Stimulated activated memory B cell treated with anti-CD40 and anti-IgM and Interleukin-4, amounts not matched to agents 10 μg/mL and 1 μg/mL and 100 μg/mL, for 72 hours (primary cell): ENCODE results near the gene MN1.

ENCODE experiments used
- ATAC-seq: fragments of 150-1000 bp; cut with Tn5 transposase; 2 replicates; pipeline ENCODE4 v1.10.0; 2021
- H3K27ac Mint-ChIP-seq: one replicate; pipeline ENCODE4 v1.8.0; 2022; ENCODE audit warnings: mild to moderate bottlenecking, mixed read lengths
- H3K27me3 Mint-ChIP-seq: one replicate; pipeline ENCODE4 v1.8.0; 2022; ENCODE audit warnings: mixed read lengths
- H3K36me3 Mint-ChIP-seq: one replicate; pipeline ENCODE4 v1.8.0; 2022; ENCODE audit warnings: mixed read lengths
- H3K4me1 Mint-ChIP-seq: one replicate; pipeline ENCODE4 v1.8.0; 2022; ENCODE audit warnings: mixed read lengths
- H3K4me3 Mint-ChIP-seq: one replicate; pipeline ENCODE4 v1.8.0; 2022; ENCODE audit warnings: mild to moderate bottlenecking, moderate library complexity, mixed read lengths
- H3K9me3 Mint-ChIP-seq: one replicate; pipeline ENCODE4 v1.8.0; 2022; ENCODE audit warnings: mixed read lengths

The MN1 gene

GRCh38 chr22:27771637-27772036 lies 29.9 kb downstream of the MN1 start:
- no peaks in the 10 kb centered on the region for H3K4me1 Mint-ChIP-seq
- H3K27me3 Mint-ChIP-seq: peaks cover 46% of the 10 kb centered on the region
- H3K36me3 Mint-ChIP-seq: no peaks in the 10 kb centered on the region
- peaks cover 3% of the 10 kb centered on the region for H3K9me3 Mint-ChIP-seq
- H3K27ac Mint-ChIP-seq: no peak overlapping the region
- ATAC-seq: no peak
- H3K4me3 Mint-ChIP-seq: no peak overlapping the region

GRCh38 chr22:27769012-27769411 lies 32.5 kb downstream of the MN1 start:
- Mint-ChIP-seq H3K4me1 (no peaks in the 10 kb centered on the region), H3K27ac (no peak overlapping the region), H3K36me3 (no peaks in the 10 kb centered on the region), H3K27me3 (peaks cover 31% of the 10 kb centered on the region), H3K4me3 (no peak overlapping the region), H3K9me3 (peaks cover 3% of the 10 kb centered on the region)
- ATAC-seq: no peak

GRCh38 chr22:27768027-27768653 lies 33.4 kb downstream of the MN1 start:
- no peak for ATAC-seq
- Mint-ChIP-seq H3K27ac (no peak overlapping the region), H3K36me3 (no peaks in the 10 kb centered on the region), H3K27me3 (peaks cover 24% of the 10 kb centered on the region), H3K4me1 (no peaks in the 10 kb centered on the region), H3K9me3 (peaks cover 3% of the 10 kb centered on the region), H3K4me3 (no peak overlapping the region)

- peaks cover 3% of the 10 kb centered on the region for H3K9me3 Mint-ChIP-seq
- no peak for ATAC-seq
- H3K4me1 Mint-ChIP-seq: no peaks in the 10 kb centered on the region
- no peak overlapping the region for H3K4me3 Mint-ChIP-seq
- H3K36me3 Mint-ChIP-seq: no peaks in the 10 kb centered on the region
- H3K27ac Mint-ChIP-seq: no peak overlapping the region
- peaks cover 29% of the 10 kb centered on the region for H3K27me3 Mint-ChIP-seq
Measured at GRCh38 chr22:27766679-27767078, 34.9 kb downstream of the MN1 start.

GRCh38 chr22:27765706-27766291 lies 35.8 kb downstream of the MN1 start:
- Mint-ChIP-seq H3K4me1 (no peaks in the 10 kb centered on the region), H3K36me3 (no peaks in the 10 kb centered on the region), H3K4me3 (no peak overlapping the region), H3K9me3 (peaks cover 3% of the 10 kb centered on the region), H3K27ac (no peak overlapping the region), H3K27me3 (peaks cover 38% of the 10 kb centered on the region)
- ATAC-seq: no peak

- Mint-ChIP-seq H3K27me3 (peaks cover 45% of the 10 kb centered on the region), H3K27ac (no peak overlapping the region), H3K4me3 (no peak overlapping the region), H3K9me3 (peaks cover 3% of the 10 kb centered on the region), H3K4me1 (no peaks in the 10 kb centered on the region), H3K36me3 (no peaks in the 10 kb centered on the region)
- ATAC-seq: no peak
Measured at GRCh38 chr22:27764722-27765236, 36.8 kb downstream of the MN1 start.

GRCh38 chr22:27761665-27762064 lies 39.9 kb downstream of the MN1 start:
- Mint-ChIP-seq H3K4me3 (no peak overlapping the region), H3K27me3 (peaks cover 42% of the 10 kb centered on the region), H3K9me3 (peaks cover under 1% of the 10 kb centered on the region), H3K36me3 (no peaks in the 10 kb centered on the region), H3K27ac (no peak overlapping the region), H3K4me1 (no peaks in the 10 kb centered on the region)
- no peak for ATAC-seq

- Mint-ChIP-seq H3K4me3 (no peak overlapping the region), H3K27me3 (peaks cover 35% of the 10 kb centered on the region), H3K4me1 (no peaks in the 10 kb centered on the region), H3K27ac (no peak overlapping the region), H3K36me3 (no peaks in the 10 kb centered on the region), H3K9me3 (no peaks in the 10 kb centered on the region)
- no peak for ATAC-seq
Measured at GRCh38 chr22:27761000-27761399, 40.6 kb downstream of the MN1 start.

- H3K4me3 Mint-ChIP-seq: no peak overlapping the region
- no peak for ATAC-seq
- no peak overlapping the region for H3K27ac Mint-ChIP-seq
- peaks cover 34% of the 10 kb centered on the region for H3K27me3 Mint-ChIP-seq
- H3K9me3 Mint-ChIP-seq: no peaks in the 10 kb centered on the region
- no peaks in the 10 kb centered on the region for H3K36me3 Mint-ChIP-seq
- no peaks in the 10 kb centered on the region for H3K4me1 Mint-ChIP-seq
Measured at GRCh38 chr22:27760474-27760873, 41.1 kb downstream of the MN1 start.

GRCh38 chr22:27757928-27758525 lies 43.5 kb downstream of the MN1 start:
- Mint-ChIP-seq H3K9me3 (no peaks in the 10 kb centered on the region), H3K36me3 (no peaks in the 10 kb centered on the region), H3K27me3 (peaks cover 42% of the 10 kb centered on the region), H3K27ac (no peak overlapping the region), H3K4me1 (no peaks in the 10 kb centered on the region), H3K4me3 (no peak overlapping the region)
- no peak for ATAC-seq

GRCh38 chr22:27756212-27756660 lies 45.3 kb downstream of the MN1 start:
- no peak for ATAC-seq
- Mint-ChIP-seq H3K4me3 (no peak overlapping the region), H3K36me3 (no peaks in the 10 kb centered on the region), H3K9me3 (no peaks in the 10 kb centered on the region), H3K27ac (no peak overlapping the region), H3K4me1 (no peaks in the 10 kb centered on the region), H3K27me3 (peaks cover 33% of the 10 kb centered on the region)

- no peak for ATAC-seq
- Mint-ChIP-seq H3K27me3 (peaks cover 32% of the 10 kb centered on the region), H3K9me3 (no peaks in the 10 kb centered on the region), H3K27ac (no peak overlapping the region), H3K4me1 (no peaks in the 10 kb centered on the region), H3K36me3 (no peaks in the 10 kb centered on the region), H3K4me3 (no peak overlapping the region)
Measured at GRCh38 chr22:27755521-27756211, 45.9 kb downstream of the MN1 start.

- H3K9me3 Mint-ChIP-seq: no peaks in the 10 kb centered on the region
- H3K36me3 Mint-ChIP-seq: no peaks in the 10 kb centered on the region
- H3K27me3 Mint-ChIP-seq: peaks cover 33% of the 10 kb centered on the region
- H3K4me3 Mint-ChIP-seq: no peak overlapping the region
- no peaks in the 10 kb centered on the region for H3K4me1 Mint-ChIP-seq
- no peak overlapping the region for H3K27ac Mint-ChIP-seq
- no peak for ATAC-seq
Measured at GRCh38 chr22:27754888-27755480, 46.6 kb downstream of the MN1 start.

- Mint-ChIP-seq H3K4me1 (no peaks in the 10 kb centered on the region), H3K4me3 (no peak overlapping the region), H3K27ac (no peak overlapping the region), H3K9me3 (no peaks in the 10 kb centered on the region), H3K27me3 (peaks cover 38% of the 10 kb centered on the region), H3K36me3 (no peaks in the 10 kb centered on the region)
- no peak for ATAC-seq
Measured at GRCh38 chr22:27754247-27754887, 47.2 kb downstream of the MN1 start.

- ATAC-seq: no peak
- Mint-ChIP-seq H3K4me3 (no peak overlapping the region), H3K27ac (no peak overlapping the region)
Measured at GRCh38 chr22:27752771-27753170, 48.8 kb downstream of the MN1 start.

More at GRCh38 chr22:27752771-27753170, 48.8 kb downstream of the MN1 start:
- peaks cover 38% of the 10 kb centered on the region for H3K27me3 Mint-ChIP-seq
- H3K36me3 Mint-ChIP-seq: no peaks in the 10 kb centered on the region
- H3K9me3 Mint-ChIP-seq: no peaks in the 10 kb centered on the region
- no peaks in the 10 kb centered on the region for H3K4me1 Mint-ChIP-seq
